B cell (primary cell): ENCODE measurements around the gene SLC30A1. TPM values are rescaled to one million over a fixed set of nuclear protein-coding genes. Genes with fewer than 3 reads are reported as not detected.

Experiments used
- ATAC-seq: fragments of 200-7000 bp; cut with Tn5 transposase; one replicate; pipeline ENCODE4 v1.10.0; 2021; ENCODE audit warnings: low read depth, mild to moderate bottlenecking, moderate number of reproducible peaks, moderate library complexity
- CTCF ChIA-PET: fragments of 350-600 bp; sonication (Branson Sonifier 250); formaldehyde crosslinking; loops from one replicate; lab custom pipeline; 2021; ENCODE audit warnings: antibody characterized with exemption, inconsistent platforms; lab: Charles Lee
- POLR2A ChIA-PET: fragments of 350-600 bp; sonication (Branson Sonifier 250); formaldehyde crosslinking; loops from one replicate; lab custom pipeline; 2021; ENCODE audit warnings: antibody characterized with exemption; lab: Charles Lee
- DNase-seq: peaks from one replicate; pipeline ENCODE4 v3.0.0; 2013
- H2AFZ ChIP-seq: 2 replicates; pipeline ENCODE4 v1.6.1; 2012; ENCODE audit warnings: mild to moderate bottlenecking, low read depth, low read length; ENCODE audit not compliant: insufficient read depth, poor library complexity, severe bottlenecking
- H3K27ac ChIP-seq, 2 donors: 1 replicate in 1 of 2; 2 replicates in 1 of 2; pipeline ENCODE4 v1.5.1; 2012 to 2013; ENCODE audit warnings: low read length in 2 of 2, mild to moderate bottlenecking in 2 of 2, moderate library complexity in 1 of 2
- H3K27me3 ChIP-seq, 4 experiments: fragments of 200-600 bp in 1 of 4; sonication (generic) in 1 of 4; replicated peaks in 1 of 4; 1 replicate in 2 of 4; 2 replicates in 2 of 4; pipeline versions ENCODE4 v1.6.1 to v1.7.0; 2013 to 2016; ENCODE audit warnings: low read length in 3 of 4, mild to moderate bottlenecking in 2 of 4, mixed read lengths in 1 of 4, moderate library complexity in 1 of 4; ENCODE audit not compliant: insufficient read depth in 4 of 4, control insufficient read depth in 3 of 4; ENCODE audit errors: control extremely low read depth in 1 of 4
- H3K36me3 ChIP-seq, 2 experiments: replicated peaks in 1 of 2; 1 replicate in 1 of 2; 2 replicates in 1 of 2; pipeline versions ENCODE4 v1.6.1 to v1.7.1; 2013; ENCODE audit warnings: low read length in 1 of 2; ENCODE audit not compliant: insufficient read depth in 2 of 2, control insufficient read depth in 1 of 2; ENCODE audit errors: control extremely low read depth in 1 of 2, extremely low read depth in 1 of 2
- H3K4me1 ChIP-seq, 2 donors: fragments of 200-600 bp in 1 of 2; sonication (generic) in 1 of 2; 1 replicate in 1 of 2; 2 replicates in 1 of 2; pipeline versions ENCODE4 v1.5.1 to v1.6.1; 2013 to 2017; ENCODE audit warnings: low read length in 2 of 2; ENCODE audit not compliant: control insufficient read depth in 2 of 2, insufficient read depth in 2 of 2
- H3K4me2 ChIP-seq: replicated peaks from 2 replicates; pipeline ENCODE3; 2012; ENCODE audit warnings: mild to moderate bottlenecking, low read depth, low read length; ENCODE audit not compliant: poor library complexity, severe bottlenecking
- H3K4me3 ChIP-seq, 5 experiments: fragments of 200-600 bp in 1 of 5; sonication (generic) in 1 of 5; 1 replicate in 3 of 5; 2 replicates in 2 of 5; pipeline versions ENCODE4 v1.5.1 to v1.7.0; 2011 to 2016; ENCODE audit warnings: low read length in 4 of 5, mild to moderate bottlenecking in 4 of 5, low read depth in 2 of 5, control low read depth in 1 of 5, moderate library complexity in 1 of 5; ENCODE audit not compliant: insufficient read depth in 1 of 5; ENCODE audit errors: control extremely low read depth in 1 of 5, extremely low read depth in 1 of 5
- H3K79me2 ChIP-seq: fragments of 200-600 bp; sonication (generic); one replicate; pipeline ENCODE4 v1.6.0; 2016; ENCODE audit warnings: low read length; ENCODE audit not compliant: control insufficient read depth, insufficient read depth
- H3K9ac ChIP-seq: fragments of 200-600 bp; sonication (generic); 2 replicates; pipeline ENCODE4 v1.6.1; 2017; ENCODE audit warnings: mild to moderate bottlenecking, low read length, moderate library complexity
- H3K9me3 ChIP-seq, 3 donors: one replicate each; pipeline versions ENCODE4 v1.6.1 to v1.7.1; 2013; ENCODE audit warnings: low read length in 2 of 3; ENCODE audit not compliant: control insufficient read depth in 2 of 3, insufficient read depth in 1 of 3; ENCODE audit errors: control extremely low read depth in 1 of 3
- H4K20me1 ChIP-seq: 2 replicates; pipeline ENCODE4 v1.6.0; 2012; ENCODE audit warnings: mild to moderate bottlenecking, low read length; ENCODE audit not compliant: insufficient read depth, control insufficient read depth, poor library complexity, severe bottlenecking
- H3K27ac Mint-ChIP-seq: one replicate; pipeline ENCODE4 v1.8.0; 2021; ENCODE audit warnings: mixed read lengths
- H3K27me3 Mint-ChIP-seq: one replicate; pipeline ENCODE4 v1.8.0; 2021; ENCODE audit warnings: mixed read lengths
- H3K4me1 Mint-ChIP-seq: one replicate; pipeline ENCODE4 v1.8.0; 2021; ENCODE audit warnings: mixed read lengths
- H3K4me3 Mint-ChIP-seq: one replicate; pipeline ENCODE4 v1.8.0; 2021; ENCODE audit warnings: mixed read lengths
- H3K9me3 Mint-ChIP-seq: one replicate; pipeline ENCODE4 v1.8.0; 2022; ENCODE audit warnings: mixed read lengths; ENCODE audit not compliant: insufficient read depth
- EZH2 ChIP-seq: IDR thresholded peaks from 2 replicates; pipeline ENCODE4 v1.6.1; 2012; ENCODE audit warnings: borderline replicate concordance, low read depth, mild to moderate bottlenecking, moderate library complexity, low read length; ENCODE audit not compliant: insufficient read depth, poor library complexity, severe bottlenecking
- WGBS: methylation state at CpG from one replicate; pipeline ENCODE4 v1.1.5; 2013; ENCODE audit warnings: missing lambda C conversion rate; ENCODE audit not compliant: insufficient coverage; 5-methylcytosine and 5-hydroxymethylcytosine counted together
- intact Hi-C: fragments of 100-400 bp; cut with micrococcal nuclease; formaldehyde crosslinking; loops from one replicate; pipeline ENCODE4 v1.10.0; 2022
- polyA plus RNA-seq: library from polyadenylated mRNA; depleted of rRNA; stranded (reverse); fragments of >200 nt; gene quantifications from 2 replicates; pipeline ENCODE4 v1.2.3, GENCODE V29; 2012
- total RNA-seq, 2 donors: library from RNA; stranded (reverse); fragments of 120-200 nt in 1 of 2; gene quantifications; 1 replicate in 1 of 2; 2 replicates in 1 of 2; pipeline versions ENCODE4 v1.2.3 to v1.2.4, GENCODE V29; 2013 to 2022
- TF ChIP-seq, protein P1 (sequence below): fragments of 200-600 bp; IDR thresholded peaks from one replicate; pipeline ENCODE4 v1.8.0; 2022; ENCODE audit warnings: antibody characterized with exemption, mild to moderate bottlenecking

Gene SLC30A1
- total and polyA plus RNA-seq, 2 donors (not counting 1 experiment from before 2014, with no cell fraction given) = 1.7 to 12.2 TPM

DNA sequence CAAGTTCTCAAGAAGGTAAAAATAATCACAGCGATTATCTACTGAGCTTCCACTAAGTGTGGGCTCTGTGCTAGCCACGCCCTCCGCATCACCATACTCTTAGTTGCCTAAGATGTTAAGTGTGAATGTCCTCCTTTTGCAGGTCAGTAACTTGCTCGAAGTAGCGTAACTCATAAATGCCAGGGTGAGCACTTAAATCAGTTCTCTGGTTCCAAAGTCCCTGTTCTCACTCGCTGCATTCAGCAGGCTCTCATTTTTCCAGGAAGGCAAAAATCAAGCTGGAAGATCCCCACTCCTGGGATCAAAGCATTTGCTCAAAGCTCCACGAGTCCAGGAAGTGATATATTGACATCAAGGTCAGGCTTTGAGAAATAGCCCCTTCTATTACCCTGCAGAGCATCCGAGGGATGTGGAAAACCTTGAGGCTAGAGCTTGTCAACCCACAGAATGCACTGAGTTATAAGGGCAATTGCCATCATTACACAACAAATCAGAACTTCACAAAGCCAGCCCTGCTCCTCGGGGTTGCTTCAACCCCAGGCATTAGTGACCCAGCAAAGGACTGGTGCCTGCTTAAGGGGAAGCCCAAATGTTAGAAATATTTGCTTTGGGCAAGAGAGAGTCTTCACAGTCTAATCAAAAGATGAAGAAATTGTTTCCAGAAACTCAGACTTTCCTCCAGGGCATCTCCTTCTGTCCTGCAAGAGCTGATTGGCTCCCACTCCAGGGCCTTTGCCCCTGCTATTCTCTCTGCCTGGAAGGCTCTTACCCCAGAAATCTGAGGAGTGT lies 19.5 kb downstream of the SLC30A1 start:
- H3K9ac ChIP-seq = no peak overlapping the region
- H3K9me3 Mint-ChIP-seq = no peaks in the 10 kb centered on the region
- no peak overlapping the region for H3K4me3 ChIP-seq
- WGBS = 93% methylated on average over 8 of the region's 9 CpGs
- H3K27ac Mint-ChIP-seq = no peak overlapping the region
- POLR2A ChIA-PET = interaction anchor here (0.5 kb wide), 1 partner anchor 29 kb away, joined by 4 read pairs; no protein-coding TSS in a partner anchor
- H3K27ac ChIP-seq = no peak overlapping the region
- ATAC-seq (no peak), DNase-seq (no peak)
- no peak for TF ChIP-seq EZH2
- TF ChIP-seq, protein P1, sequence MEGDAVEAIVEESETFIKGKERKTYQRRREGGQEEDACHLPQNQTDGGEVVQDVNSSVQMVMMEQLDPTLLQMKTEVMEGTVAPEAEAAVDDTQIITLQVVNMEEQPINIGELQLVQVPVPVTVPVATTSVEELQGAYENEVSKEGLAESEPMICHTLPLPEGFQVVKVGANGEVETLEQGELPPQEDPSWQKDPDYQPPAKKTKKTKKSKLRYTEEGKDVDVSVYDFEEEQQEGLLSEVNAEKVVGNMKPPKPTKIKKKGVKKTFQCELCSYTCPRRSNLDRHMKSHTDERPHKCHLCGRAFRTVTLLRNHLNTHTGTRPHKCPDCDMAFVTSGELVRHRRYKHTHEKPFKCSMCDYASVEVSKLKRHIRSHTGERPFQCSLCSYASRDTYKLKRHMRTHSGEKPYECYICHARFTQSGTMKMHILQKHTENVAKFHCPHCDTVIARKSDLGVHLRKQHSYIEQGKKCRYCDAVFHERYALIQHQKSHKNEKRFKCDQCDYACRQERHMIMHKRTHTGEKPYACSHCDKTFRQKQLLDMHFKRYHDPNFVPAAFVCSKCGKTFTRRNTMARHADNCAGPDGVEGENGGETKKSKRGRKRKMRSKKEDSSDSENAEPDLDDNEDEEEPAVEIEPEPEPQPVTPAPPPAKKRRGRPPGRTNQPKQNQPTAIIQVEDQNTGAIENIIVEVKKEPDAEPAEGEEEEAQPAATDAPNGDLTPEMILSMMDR = no peak
- H3K9me3 ChIP-seq = no peaks in the 10 kb centered on the region
- H3K27me3 Mint-ChIP-seq = peaks cover 5% of the 10 kb centered on the region
- intact Hi-C loops = no loop called here
- no peaks in the 10 kb centered on the region for H3K79me2 ChIP-seq
- no peak overlapping the region for H3K4me2 ChIP-seq
- H3K4me1 ChIP-seq = no peaks in the 10 kb centered on the region
- H3K4me3 Mint-ChIP-seq = no peak overlapping the region
- H3K36me3 ChIP-seq = no peaks in the 10 kb centered on the region
- no peaks in the 10 kb centered on the region for H3K4me1 Mint-ChIP-seq
- CTCF ChIA-PET = no interaction called here
- H4K20me1 ChIP-seq = no peaks in the 10 kb centered on the region
- peaks cover 0 to 4% (median 0%) of the 10 kb centered on the region in 4 experiments for H3K27me3 ChIP-seq
- no peak overlapping the region for H2AFZ ChIP-seq

DNA sequence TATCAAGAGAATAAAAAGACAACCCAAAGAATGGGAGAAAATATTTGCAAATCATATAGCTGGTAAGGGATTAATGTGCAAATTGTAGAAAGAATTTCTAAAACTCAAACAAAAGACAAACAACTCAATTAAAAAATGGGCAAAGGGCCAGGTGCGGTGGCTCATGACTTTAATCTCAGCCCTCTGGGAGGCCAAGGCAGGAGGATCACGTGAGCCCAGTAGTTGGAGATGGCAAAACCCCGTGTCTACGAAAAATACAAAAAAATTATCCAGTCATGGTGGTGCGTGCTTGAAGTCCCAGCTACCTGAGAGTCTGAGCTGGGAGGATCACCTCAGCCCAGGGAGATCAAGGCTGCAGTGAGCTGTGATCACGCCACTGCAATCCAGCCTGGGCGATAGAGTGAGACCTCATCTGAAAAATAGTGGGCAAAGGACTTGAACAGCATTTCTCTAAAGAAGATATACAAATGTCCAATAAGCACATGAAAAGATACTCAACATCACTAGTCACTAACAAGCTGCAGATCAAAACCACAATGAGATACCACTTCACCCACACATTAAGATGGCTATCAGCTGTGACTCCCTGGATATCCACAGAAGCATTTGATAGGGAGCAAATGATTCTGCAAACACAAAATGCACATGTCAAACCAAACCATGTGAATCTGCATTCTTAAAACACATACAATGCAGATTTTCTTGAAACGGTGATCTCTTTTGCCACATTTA lies 20.9 kb downstream of the SLC30A1 start:
- no peaks in the 10 kb centered on the region for H3K9me3 Mint-ChIP-seq
- Histone ChIP-seq H3K27ac (no peak overlapping the region), H4K20me1 (no peaks in the 10 kb centered on the region), H3K4me3 (no peak overlapping the region), H3K27me3 (peaks cover 0 to 4% (median 0%) of the 10 kb centered on the region in 4 experiments), H3K9ac (no peak overlapping the region), H3K9me3 (no peaks in the 10 kb centered on the region), H3K4me1 (no peaks in the 10 kb centered on the region), H2AFZ (no peak overlapping the region), H3K79me2 (no peaks in the 10 kb centered on the region), H3K36me3 (no peaks in the 10 kb centered on the region), H3K4me2 (no peak overlapping the region)
- ATAC-seq = no peak
- no peaks in the 10 kb centered on the region for H3K4me1 Mint-ChIP-seq
- TF ChIP-seq EZH2 = no peak
- TF ChIP-seq, protein P1 = no peak
- ChIA-PET POLR2A (no interaction called here), CTCF (no interaction called here)
- intact Hi-C loops = no loop called here
- no peak overlapping the region for H3K4me3 Mint-ChIP-seq
- WGBS = 89% methylated on average over 7 of the region's 8 CpGs
- DNase-seq = no peak
- H3K27me3 Mint-ChIP-seq = peaks cover 10% of the 10 kb centered on the region
- H3K27ac Mint-ChIP-seq = no peak overlapping the region
